H1 (cell line): ENCODE data around the gene DMRT1.

Experiments
- CREB1 ChIP-seq: IDR thresholded peaks from 2 replicates; pipeline ENCODE4 v1.6.1; 2012; ENCODE audit warnings: inconsistent platforms
- EZH2 ChIP-seq: fragments of 200-600 bp; sonication (generic); IDR thresholded peaks from 2 replicates; pipeline ENCODE4 v1.7.1; 2012; ENCODE audit warnings: low read depth, mild to moderate bottlenecking, moderate library complexity, low read length, inconsistent platforms; ENCODE audit not compliant: severe bottlenecking
- HDAC2 ChIP-seq, 2 experiments: fragments of 300-600 bp in 1 of 2; sonication (generic) in 1 of 2; IDR thresholded peaks; 2 replicates each; pipeline ENCODE4 v1.6.1; 2011 to 2012; ENCODE audit warnings: low read depth in 2 of 2, low read length in 2 of 2, mild to moderate bottlenecking in 2 of 2, moderate library complexity in 2 of 2, borderline replicate concordance in 1 of 2, inconsistent platforms in 1 of 2
- MAFK ChIP-seq: IDR thresholded peaks from 2 replicates; pipeline ENCODE4 v1.6.1; 2012; ENCODE audit warnings: low read depth, mild to moderate bottlenecking, improper control_type of control experiment, low read length

- TF ChIP-seq EZH2 (no peak), MAFK (no peak), HDAC2 (IDR thresholded peaks at IDR 0.05; ENCODE audit: borderline replicate concordance in 1 of 2, low read depth in 2 of 2, low read length in 2 of 2) (no peak), CREB1 (no peak)
These were observed 80.7 kb downstream of the DMRT1 start for GRCh38 chr9:922171-922570.
